Measurements from ENCODE around the gene KYNU. TPM values are rescaled to one million over a fixed set of nuclear protein-coding genes. Genes with fewer than 3 reads are reported as not detected.
A peak's percentile ranks its signal among the peaks of the same experiment; 100 is the strongest.
"Not testable (repeated sequence)": the region's sequence is repeated elsewhere in the genome, so short reads cannot be mapped to it uniquely, and the experiment has no call there.

The KYNU gene
- total RNA-seq, 1 donor from 2014 or later, result 4.3 TPM

- no peak for DNase-seq (ENCODE audit: low spot score)
These were observed 124.0 kb downstream of the KYNU start for GRCh38 chr2:143001501-143001900.

GRCh38 chr2:143015656-143016055 is 138.2 kb downstream of the KYNU start:
- no peak for DNase-seq (ENCODE audit: low spot score)

GRCh38 chr2:143026411-143027054 is 149.1 kb downstream of the KYNU start:
- DNase-seq (ENCODE audit: low spot score), result peak; percentile 30

GRCh38 chr2:143029141-143029540 is 151.7 kb downstream of the KYNU start:
- DNase-seq (ENCODE audit: low spot score), result no peak

- DNase-seq (ENCODE audit: low spot score), result no peak
These were observed 152.7 kb downstream of the KYNU start for GRCh38 chr2:143030127-143030526.

GRCh38 chr2:143034292-143035074 is 157.0 kb downstream of the KYNU start:
- DNase-seq (ENCODE audit: low spot score), result peak; percentile 89

- no peak for DNase-seq (ENCODE audit: low spot score)
These were observed 174.0 kb downstream of the KYNU start for GRCh38 chr2:143051465-143051864.

- DNase-seq (ENCODE audit: low spot score), result not testable (repeated sequence)
These were observed 176.0 kb downstream of the KYNU start for GRCh38 chr2:143053437-143053836.

- no peak for DNase-seq (ENCODE audit: low spot score)
These were observed 179.1 kb downstream of the KYNU start for GRCh38 chr2:143056550-143056949.

- DNase-seq (ENCODE audit: low spot score), result no peak
These were observed 181.4 kb downstream of the KYNU start for GRCh38 chr2:143058851-143059250.

GRCh38 chr2:143063612-143064200 is 186.2 kb downstream of the KYNU start:
- DNase-seq (ENCODE audit: low spot score), result no peak

- no peak for DNase-seq (ENCODE audit: low spot score)
These were observed 190.6 kb downstream of the KYNU start for GRCh38 chr2:143068094-143068493.

GRCh38 chr2:143068509-143068908 is 191.0 kb downstream of the KYNU start:
- DNase-seq (ENCODE audit: low spot score), result no peak

GRCh38 chr2:143070704-143071103 is 193.2 kb downstream of the KYNU start:
- no peak for DNase-seq (ENCODE audit: low spot score)

GRCh38 chr2:143071185-143071876 is 193.9 kb downstream of the KYNU start:
- DNase-seq (ENCODE audit: low spot score), result no peak

- DNase-seq (ENCODE audit: low spot score), result not testable (repeated sequence)
These were observed 197.4 kb downstream of the KYNU start for GRCh38 chr2:143074913-143075312.

GRCh38 chr2:143075711-143076110 is 198.2 kb downstream of the KYNU start:
- no peak for DNase-seq (ENCODE audit: low spot score)

- no peak for DNase-seq (ENCODE audit: low spot score)
These were observed 200.6 kb downstream of the KYNU start for GRCh38 chr2:143078104-143078503.

GRCh38 chr2:143081616-143082015 is 204.2 kb downstream of the KYNU start:
- no peak for DNase-seq (ENCODE audit: low spot score)

- DNase-seq (ENCODE audit: low spot score), result peak; percentile 3
These were observed 206.2 kb downstream of the KYNU start for GRCh38 chr2:143083636-143084035.

GRCh38 chr2:143084462-143084861 is 207.0 kb downstream of the KYNU start:
- peak; percentile 9 for DNase-seq (ENCODE audit: low spot score)

- no peak for DNase-seq (ENCODE audit: low spot score)
These were observed 207.8 kb downstream of the KYNU start for GRCh38 chr2:143085125-143085784.
